Parathyroid adenoma (tissue), 2 donors: ENCODE results near the gene DIPK1B.
"Not testable (repeated sequence)": the region's sequence is repeated elsewhere in the genome, so short reads cannot be mapped to it uniquely, and the experiment has no call there.

ENCODE experiments used
- H2AFZ ChIP-seq: fragments of 300-600 bp; sonication (generic); one replicate; pipeline ENCODE4 v1.7.0; 2017; ENCODE audit warnings: antibody characterized with exemption, mild to moderate bottlenecking
- H3K27ac ChIP-seq: fragments of 300-600 bp; sonication (generic); one replicate; pipeline ENCODE4 v1.7.0; 2017
- H3K27me3 ChIP-seq: fragments of 300-600 bp; sonication (generic); one replicate; pipeline ENCODE4 v1.7.0; 2017; ENCODE audit warnings: low read length; ENCODE audit not compliant: control insufficient read depth, insufficient read depth
- H3K36me3 ChIP-seq: fragments of 300-600 bp; sonication (generic); one replicate; pipeline ENCODE4 v1.7.0; 2017; ENCODE audit warnings: low read length; ENCODE audit not compliant: control insufficient read depth, insufficient read depth
- H3K4me1 ChIP-seq: fragments of 300-600 bp; sonication (generic); one replicate; pipeline ENCODE4 v1.7.0; 2017; ENCODE audit warnings: control low read depth
- H3K4me2 ChIP-seq: fragments of 300-600 bp; sonication (generic); one replicate; pipeline ENCODE4 v1.7.0; 2017; ENCODE audit warnings: low read length
- H3K4me3 ChIP-seq: fragments of 300-600 bp; sonication (generic); one replicate; pipeline ENCODE4 v1.7.0; 2017; ENCODE audit warnings: low read depth, low read length
- H3K79me2 ChIP-seq: fragments of 300-600 bp; sonication (generic); one replicate; pipeline ENCODE4 v1.7.0; 2017; ENCODE audit warnings: control low read depth
- H3K9ac ChIP-seq: fragments of 300-600 bp; sonication (generic); one replicate; pipeline ENCODE4 v1.7.0; 2017; ENCODE audit warnings: mild to moderate bottlenecking
- H3K9me3 ChIP-seq: fragments of 300-600 bp; sonication (generic); one replicate; pipeline ENCODE4 v1.7.0; 2017; ENCODE audit warnings: low read length; ENCODE audit not compliant: control insufficient read depth
- TF ChIP-seq, protein P1 (sequence below): fragments of 300-600 bp; sonication (generic); IDR thresholded peaks from one replicate; pipeline ENCODE4 v1.7.0; 2017; ENCODE audit warnings: antibody characterized with exemption, mild to moderate bottlenecking
- donor health status: primary hyperparathyroidism.

DIPK1B gene

DNA sequence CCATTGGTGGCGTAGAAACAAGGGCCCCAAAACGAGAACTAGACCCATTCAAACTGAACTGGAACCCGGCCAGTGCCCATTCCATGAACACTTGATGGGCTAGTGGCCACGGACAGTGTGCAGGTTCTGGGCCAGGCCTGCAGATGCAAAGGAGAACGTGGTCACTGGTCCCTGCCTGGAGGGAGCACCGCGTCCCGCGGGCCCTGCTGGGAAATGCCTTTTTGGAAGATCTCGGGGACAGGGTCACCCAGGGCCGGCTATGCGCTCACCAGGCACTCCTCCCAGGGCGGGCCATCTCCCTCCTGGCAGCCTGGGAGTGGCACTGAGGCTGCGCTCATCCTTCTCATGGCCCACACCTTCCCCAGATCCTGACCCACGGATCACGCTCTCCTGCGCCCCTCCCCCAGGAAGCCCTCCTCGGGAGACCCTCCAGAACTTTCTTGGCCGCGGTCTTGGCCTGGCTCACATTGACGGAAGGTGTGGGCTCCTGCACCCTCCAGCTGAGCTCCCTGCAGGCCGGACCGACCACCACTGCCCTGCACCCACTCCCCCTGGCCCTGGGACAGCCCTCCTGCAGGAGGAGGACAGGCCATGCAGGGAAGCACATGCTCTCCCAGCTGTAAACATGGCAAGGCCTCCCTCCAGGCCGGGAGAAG lies 2.8 kb upstream of the DIPK1B start:
- Histone ChIP-seq H3K9me3 (no peaks in the 10 kb centered on the region), H3K27me3 (no peaks in the 10 kb centered on the region)

DNA sequence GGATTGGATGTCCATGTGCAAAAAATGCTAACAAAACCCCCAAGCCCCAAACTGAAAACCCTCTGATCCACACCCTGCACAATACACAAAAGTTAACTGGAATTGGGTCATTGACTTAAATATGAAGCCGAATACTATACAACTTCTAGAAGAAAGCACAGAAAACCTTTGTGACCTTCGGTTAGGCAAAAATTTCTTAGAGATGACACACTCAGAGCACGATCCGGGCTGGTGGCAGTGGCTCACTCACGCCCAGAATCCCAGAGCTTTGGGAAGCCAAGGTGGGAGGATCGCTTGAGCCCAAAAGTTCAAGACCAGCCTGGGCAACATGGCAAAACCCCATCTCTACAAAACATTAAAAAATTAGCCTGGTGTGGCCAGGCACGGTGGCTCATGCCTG lies 1.8 kb upstream of the DIPK1B start:
- H3K9ac ChIP-seq = no peak overlapping the region
- no peaks in the 10 kb centered on the region for H3K27me3 ChIP-seq
- no peaks in the 10 kb centered on the region for H3K4me1 ChIP-seq
- H3K4me2 ChIP-seq = no peak overlapping the region
- no peak overlapping the region for H3K27ac ChIP-seq
- TF ChIP-seq, protein P1, sequence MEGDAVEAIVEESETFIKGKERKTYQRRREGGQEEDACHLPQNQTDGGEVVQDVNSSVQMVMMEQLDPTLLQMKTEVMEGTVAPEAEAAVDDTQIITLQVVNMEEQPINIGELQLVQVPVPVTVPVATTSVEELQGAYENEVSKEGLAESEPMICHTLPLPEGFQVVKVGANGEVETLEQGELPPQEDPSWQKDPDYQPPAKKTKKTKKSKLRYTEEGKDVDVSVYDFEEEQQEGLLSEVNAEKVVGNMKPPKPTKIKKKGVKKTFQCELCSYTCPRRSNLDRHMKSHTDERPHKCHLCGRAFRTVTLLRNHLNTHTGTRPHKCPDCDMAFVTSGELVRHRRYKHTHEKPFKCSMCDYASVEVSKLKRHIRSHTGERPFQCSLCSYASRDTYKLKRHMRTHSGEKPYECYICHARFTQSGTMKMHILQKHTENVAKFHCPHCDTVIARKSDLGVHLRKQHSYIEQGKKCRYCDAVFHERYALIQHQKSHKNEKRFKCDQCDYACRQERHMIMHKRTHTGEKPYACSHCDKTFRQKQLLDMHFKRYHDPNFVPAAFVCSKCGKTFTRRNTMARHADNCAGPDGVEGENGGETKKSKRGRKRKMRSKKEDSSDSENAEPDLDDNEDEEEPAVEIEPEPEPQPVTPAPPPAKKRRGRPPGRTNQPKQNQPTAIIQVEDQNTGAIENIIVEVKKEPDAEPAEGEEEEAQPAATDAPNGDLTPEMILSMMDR = no peak
- no peaks in the 10 kb centered on the region for H3K9me3 ChIP-seq
- no peaks in the 10 kb centered on the region for H3K79me2 ChIP-seq
- no peak overlapping the region for H2AFZ ChIP-seq
- H3K4me3 ChIP-seq = no peak overlapping the region
- no peaks in the 10 kb centered on the region for H3K36me3 ChIP-seq

More for the DNA sequence above, 2.8 kb upstream of the DIPK1B start:
- H3K4me2 ChIP-seq = no peak overlapping the region
- TF ChIP-seq, protein P1 = no peak
- H3K27ac ChIP-seq = no peak overlapping the region
- no peaks in the 10 kb centered on the region for H3K4me1 ChIP-seq
- no peak overlapping the region for H3K9ac ChIP-seq
- H2AFZ ChIP-seq = no peak overlapping the region
- no peaks in the 10 kb centered on the region for H3K36me3 ChIP-seq
- H3K79me2 ChIP-seq = no peaks in the 10 kb centered on the region
- no peak overlapping the region for H3K4me3 ChIP-seq

DNA sequence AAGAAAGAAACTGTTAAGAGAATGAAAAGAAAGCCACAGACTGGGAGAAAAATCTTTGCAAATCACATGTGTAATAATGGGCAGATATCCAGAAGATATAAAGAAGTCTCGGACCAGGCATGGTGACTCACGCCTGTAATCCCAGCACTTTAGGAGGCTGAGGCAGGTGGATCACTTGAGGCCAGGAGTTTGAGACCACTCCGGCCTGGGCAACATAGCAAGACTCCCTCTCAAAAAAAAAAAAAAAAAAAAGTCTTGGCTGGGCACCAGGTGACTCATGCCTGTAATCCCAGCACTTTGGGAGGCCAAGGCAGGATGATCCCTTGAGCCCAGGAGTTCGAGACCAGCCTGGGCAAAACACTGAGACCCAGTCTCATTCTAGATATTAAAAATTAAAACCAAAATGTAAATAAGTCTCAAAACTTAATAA lies 1.1 kb upstream of the DIPK1B start:
- H3K9me3 ChIP-seq, H3K9ac ChIP-seq, H2AFZ ChIP-seq, H3K27ac ChIP-seq, H3K27me3 ChIP-seq, H3K79me2 ChIP-seq, H3K36me3 ChIP-seq, H3K4me1 ChIP-seq: not testable (repeated sequence)
- H3K4me2 ChIP-seq = peak overlapping the region; percentile 75
- H3K4me3 ChIP-seq = peak overlapping the region; percentile 14

DNA sequence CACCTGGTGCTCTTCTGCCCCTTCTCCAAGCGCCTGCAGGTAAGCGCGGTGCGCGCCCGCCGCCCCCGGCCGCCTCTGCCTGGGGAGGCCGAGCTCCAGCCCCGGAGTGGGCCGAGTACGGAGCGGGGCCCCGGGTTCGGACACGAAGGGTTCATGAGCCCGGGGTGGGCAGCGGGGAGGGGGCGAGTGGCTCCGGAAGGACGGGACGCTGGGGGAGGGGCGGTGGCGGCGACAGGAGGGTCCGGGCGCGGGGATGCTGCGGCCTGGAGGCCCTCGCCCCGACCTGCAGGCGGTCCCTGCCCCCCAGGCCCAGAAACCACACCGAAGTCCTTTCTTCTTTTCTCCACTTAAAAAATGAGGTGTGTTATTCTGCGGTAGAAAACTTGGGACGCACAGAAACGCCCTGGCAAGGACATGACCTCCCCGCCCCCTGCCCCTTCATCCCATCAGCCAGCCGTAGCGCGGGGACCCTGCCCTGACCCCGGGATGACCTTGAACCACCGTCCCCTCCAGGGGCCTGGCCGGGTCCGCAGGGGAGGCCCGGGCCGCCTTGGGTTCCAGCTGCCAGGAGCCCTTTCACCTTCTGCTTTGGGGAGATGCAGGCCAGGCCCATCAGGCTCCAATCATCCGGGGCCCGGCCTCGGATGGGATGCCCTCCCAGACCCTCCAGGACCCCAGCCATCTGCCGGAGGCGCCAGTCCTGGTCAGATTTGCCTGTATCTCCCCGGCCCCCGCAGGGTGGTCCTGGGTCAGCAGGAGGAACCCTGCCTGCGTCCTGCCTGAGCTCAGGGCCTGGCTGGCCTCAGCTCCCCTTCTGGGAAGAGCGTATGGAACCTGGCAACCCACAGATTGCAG lies 545 bp downstream of the DIPK1B start:
- H3K36me3 ChIP-seq = no peaks in the 10 kb centered on the region
- peak overlapping the region; percentile 69 for H2AFZ ChIP-seq
- H3K9me3 ChIP-seq = no peaks in the 10 kb centered on the region
- no peaks in the 10 kb centered on the region for H3K4me1 ChIP-seq
- TF ChIP-seq, protein P1 = no peak
- H3K9ac ChIP-seq = no peak overlapping the region
- H3K27me3 ChIP-seq = no peaks in the 10 kb centered on the region
- H3K4me2 ChIP-seq = peak overlapping the region; percentile 87
- peak overlapping the region; percentile 19 for H3K27ac ChIP-seq
- H3K79me2 ChIP-seq = no peaks in the 10 kb centered on the region
- peak overlapping the region; percentile 71 for H3K4me3 ChIP-seq

DNA sequence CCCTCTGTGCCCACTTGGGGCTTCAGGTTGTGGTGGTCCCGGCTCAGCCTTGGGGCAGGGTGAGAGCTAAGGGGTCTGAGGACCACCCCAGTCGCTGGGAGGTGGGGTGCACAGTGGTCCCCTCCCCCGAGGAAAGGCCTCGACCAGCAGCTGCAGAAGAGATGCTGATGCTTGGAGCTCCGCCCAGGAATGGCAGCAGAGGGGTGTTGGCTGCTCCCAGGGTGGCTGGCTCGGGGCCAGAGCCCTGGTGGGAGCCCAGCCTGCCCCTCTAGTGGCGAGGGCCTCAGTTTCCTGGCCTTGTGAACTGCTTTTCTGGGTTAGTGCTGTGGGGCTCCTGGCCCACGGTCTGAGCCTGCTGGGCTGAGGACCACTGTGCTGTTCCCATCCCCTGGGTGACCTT lies 1.2 kb downstream of the DIPK1B start:
- Histone ChIP-seq H3K9ac (no peak overlapping the region), H3K79me2 (no peaks in the 10 kb centered on the region)

More for the DNA sequence above, 1.2 kb downstream of the DIPK1B start:
- H3K4me2 ChIP-seq = peak overlapping the region; percentile 87
- no peaks in the 10 kb centered on the region for H3K4me1 ChIP-seq
- H3K4me3 ChIP-seq = peak overlapping the region; percentile 71
- peak overlapping the region; percentile 19 for H3K27ac ChIP-seq
- no peaks in the 10 kb centered on the region for H3K9me3 ChIP-seq
- H2AFZ ChIP-seq = no peak overlapping the region
- H3K27me3 ChIP-seq = no peaks in the 10 kb centered on the region
- TF ChIP-seq, protein P1 = no peak
- H3K36me3 ChIP-seq = no peaks in the 10 kb centered on the region
